Activated CD4-positive, alpha-beta memory T cell treated with anti-CD3 and anti-CD28 coated beads for 36 hours (primary cell): ENCODE data around the gene SAMD14. TPM values are rescaled to one million over a fixed set of nuclear protein-coding genes. Genes with fewer than 3 reads are reported as not detected.

Experiments used
- CTCF ChIA-PET: fragments of 350-600 bp; sonication (Branson Sonifier 250); formaldehyde crosslinking; loops from one replicate; lab custom pipeline; 2021; ENCODE audit warnings: antibody characterized with exemption, inconsistent platforms; lab: Charles Lee
- POLR2A ChIA-PET: fragments of 350-600 bp; sonication (Branson Sonifier 250); formaldehyde crosslinking; loops from one replicate; lab custom pipeline; 2021; ENCODE audit warnings: antibody characterized with exemption; lab: Charles Lee
- DNase-seq: peaks from one replicate; pipeline ENCODE4 v3.0.0-alpha.2; 2020
- H3K27ac Mint-ChIP-seq: one replicate; pipeline ENCODE4 v1.8.0; 2021; ENCODE audit warnings: mixed read lengths
- H3K27me3 Mint-ChIP-seq: one replicate; pipeline ENCODE4 v1.8.0; 2021; ENCODE audit warnings: mixed read lengths
- H3K36me3 Mint-ChIP-seq: one replicate; pipeline ENCODE4 v1.8.0; 2021; ENCODE audit warnings: mixed read lengths
- H3K4me1 Mint-ChIP-seq: one replicate; pipeline ENCODE4 v1.8.0; 2021; ENCODE audit warnings: low read depth, mixed read lengths
- H3K4me3 Mint-ChIP-seq: one replicate; pipeline ENCODE4 v1.8.0; 2021; ENCODE audit warnings: mild to moderate bottlenecking, mixed read lengths
- H3K9me3 Mint-ChIP-seq: one replicate; pipeline ENCODE4 v1.8.0; 2021; ENCODE audit warnings: mixed read lengths
- intact Hi-C: fragments of 100-400 bp; cut with micrococcal nuclease; formaldehyde crosslinking; loops from one replicate; pipeline ENCODE4 v1.15.1; 2023
- total RNA-seq, 2 experiments: library from RNA; stranded (reverse); gene quantifications; one replicate each; pipeline ENCODE4 v1.2.3, GENCODE V29; 2021

SAMD14 gene
- total RNA-seq, 2 experiments from 2014 or later: 3.4 to 3.7 TPM

- H3K9me3 Mint-ChIP-seq: no peaks in the 10 kb centered on the region
- DNase-seq: peak; percentile 56
- CTCF ChIA-PET: interaction anchor here (0.6 to 2.6 kb wide), 7 partner anchors 12 to 52 kb away, joined by 3 to 17 read pairs (median 4); no protein-coding TSS in a partner anchor
- peaks cover 54% of the 10 kb centered on the region for H3K36me3 Mint-ChIP-seq
- intact Hi-C loops: loop anchor here (2.0 to 5.0 kb wide), 2 partner anchors 14 to 89 kb away; partner anchors contain the start of gene ITGA3
- peak overlapping the region; percentile 91 for H3K4me3 Mint-ChIP-seq
- H3K27ac Mint-ChIP-seq: peak overlapping the region; percentile 95
- POLR2A ChIA-PET: interaction anchor here (0.6 kb wide), 1 partner anchor 10 kb away, joined by 3 read pairs; no protein-coding TSS in a partner anchor
- H3K27me3 Mint-ChIP-seq: no peaks in the 10 kb centered on the region
- peaks cover 60% of the 10 kb centered on the region for H3K4me1 Mint-ChIP-seq
Observed at GRCh38 chr17:50146230-50146926, 16.4 kb upstream of the SAMD14 start.

GRCh38 chr17:50145532-50146229 is 15.7 kb upstream of the SAMD14 start:
- peaks cover 60% of the 10 kb centered on the region for H3K36me3 Mint-ChIP-seq
- no peaks in the 10 kb centered on the region for H3K27me3 Mint-ChIP-seq
- POLR2A ChIA-PET: interaction anchor here (0.6 kb wide), 1 partner anchor 9 kb away, joined by 3 read pairs; no protein-coding TSS in a partner anchor
- CTCF ChIA-PET: interaction anchor here (0.6 to 2.6 kb wide), 8 partner anchors 12 to 51 kb away, joined by 3 to 17 read pairs (median 4); no protein-coding TSS in a partner anchor
- no peak for DNase-seq
- intact Hi-C loops: loop anchor here (2.0 to 5.0 kb wide), 2 partner anchors 15 to 88 kb away; partner anchors contain the start of gene ITGA3
- peak overlapping the region; percentile 45 for H3K4me3 Mint-ChIP-seq
- H3K27ac Mint-ChIP-seq: peak overlapping the region; percentile 95
- peaks cover 67% of the 10 kb centered on the region for H3K4me1 Mint-ChIP-seq
- no peaks in the 10 kb centered on the region for H3K9me3 Mint-ChIP-seq

GRCh38 chr17:50144845-50145531 is 15.0 kb upstream of the SAMD14 start:
- DNase-seq: peak; percentile 66
- POLR2A ChIA-PET: no interaction called here
- Mint-ChIP-seq H3K36me3 (peaks cover 64% of the 10 kb centered on the region), H3K9me3 (no peaks in the 10 kb centered on the region), H3K4me1 (peaks cover 74% of the 10 kb centered on the region), H3K27ac (peak overlapping the region; percentile 95), H3K4me3 (peak overlapping the region; percentile 33), H3K27me3 (no peaks in the 10 kb centered on the region)
- CTCF ChIA-PET: interaction anchor here (1.1 to 2.6 kb wide), 4 partner anchors 16 to 51 kb away, joined by 3 to 17 read pairs (median 7); no protein-coding TSS in a partner anchor
- intact Hi-C loops: loop anchor here (5.0 kb wide), 1 partner anchor 88 kb away; the partner anchor contains the start of gene ITGA3

GRCh38 chr17:50144355-50144754 is 14.4 kb upstream of the SAMD14 start:
- H3K27me3 Mint-ChIP-seq: no peaks in the 10 kb centered on the region
- H3K4me1 Mint-ChIP-seq: peaks cover 80% of the 10 kb centered on the region
- POLR2A ChIA-PET: no interaction called here
- H3K36me3 Mint-ChIP-seq: peaks cover 70% of the 10 kb centered on the region
- DNase-seq: no peak
- peak overlapping the region; percentile 69 for H3K27ac Mint-ChIP-seq
- intact Hi-C loops: no loop called here
- H3K9me3 Mint-ChIP-seq: no peaks in the 10 kb centered on the region
- no peak overlapping the region for H3K4me3 Mint-ChIP-seq
- CTCF ChIA-PET: interaction anchor here (1.1 to 2.6 kb wide), 3 partner anchors 17 to 29 kb away, joined by 3 to 17 read pairs (median 8); no protein-coding TSS in a partner anchor

GRCh38 chr17:50143461-50144176 is 13.7 kb upstream of the SAMD14 start:
- peaks cover 77% of the 10 kb centered on the region for H3K36me3 Mint-ChIP-seq
- intact Hi-C loops: no loop called here
- H3K27me3 Mint-ChIP-seq: no peaks in the 10 kb centered on the region
- DNase-seq: no peak
- ChIA-PET CTCF (interaction anchor here (0.6 to 1.7 kb wide), 3 partner anchors 13 to 26 kb away, joined by 3 to 5 read pairs (median 4); partner anchors contain the start of gene SAMD14), POLR2A (no interaction called here)
- peaks cover 80% of the 10 kb centered on the region for H3K4me1 Mint-ChIP-seq
- H3K27ac Mint-ChIP-seq: peak overlapping the region; percentile 69
- no peak overlapping the region for H3K4me3 Mint-ChIP-seq
- no peaks in the 10 kb centered on the region for H3K9me3 Mint-ChIP-seq

- peak; percentile 37 for DNase-seq
- H3K27ac Mint-ChIP-seq: peak overlapping the region; percentile 77
- POLR2A ChIA-PET: interaction anchor here (1.2 kb wide), 1 partner anchor 205 kb away, joined by 3 read pairs; no protein-coding TSS in a partner anchor
- H3K36me3 Mint-ChIP-seq: peaks cover 79% of the 10 kb centered on the region
- H3K4me3 Mint-ChIP-seq: peak overlapping the region; percentile 10
- no peaks in the 10 kb centered on the region for H3K9me3 Mint-ChIP-seq
- H3K27me3 Mint-ChIP-seq: no peaks in the 10 kb centered on the region
- intact Hi-C loops: no loop called here
- CTCF ChIA-PET: interaction anchor here (1.2 to 3.9 kb wide), 6 partner anchors 19 to 59 kb away, joined by 3 to 48 read pairs (median 10); no protein-coding TSS in a partner anchor
- peaks cover 71% of the 10 kb centered on the region for H3K4me1 Mint-ChIP-seq
Observed at GRCh38 chr17:50141745-50142110, 11.8 kb upstream of the SAMD14 start.

- POLR2A ChIA-PET: interaction anchor here (1.0 to 1.2 kb wide), 3 partner anchors 9 to 205 kb away, joined by 3 read pairs; no protein-coding TSS in a partner anchor
- no peaks in the 10 kb centered on the region for H3K27me3 Mint-ChIP-seq
- H3K4me3 Mint-ChIP-seq: peak overlapping the region; percentile 24
- intact Hi-C loops: no loop called here
- H3K36me3 Mint-ChIP-seq: peaks cover 81% of the 10 kb centered on the region
- peaks cover 68% of the 10 kb centered on the region for H3K4me1 Mint-ChIP-seq
- no peaks in the 10 kb centered on the region for H3K9me3 Mint-ChIP-seq
- DNase-seq: no peak
- CTCF ChIA-PET: interaction anchor here (1.0 to 3.9 kb wide), 13 partner anchors 7 to 156 kb away, joined by 3 to 48 read pairs (median 14); partner anchors contain the start of genes PPP1R9B and SAMD14
- H3K27ac Mint-ChIP-seq: peak overlapping the region; percentile 77
Observed at GRCh38 chr17:50141026-50141744, 11.2 kb upstream of the SAMD14 start.

- DNase-seq: peak; percentile 89
- Mint-ChIP-seq H3K9me3 (no peaks in the 10 kb centered on the region), H3K4me1 (peaks cover 58% of the 10 kb centered on the region), H3K4me3 (peak overlapping the region; percentile 55), H3K27ac (peak overlapping the region; percentile 77), H3K36me3 (peaks cover 81% of the 10 kb centered on the region), H3K27me3 (no peaks in the 10 kb centered on the region)
- CTCF ChIA-PET: interaction anchor here (0.6 to 3.9 kb wide), 14 partner anchors 8 to 157 kb away, joined by 3 to 48 read pairs (median 13); partner anchors contain the start of genes PPP1R9B and SAMD14
- intact Hi-C loops: loop anchor here (1.0 kb wide), 2 partner anchors 11 to 21 kb away; no protein-coding TSS in a partner anchor
- POLR2A ChIA-PET: interaction anchor here (1.0 to 1.2 kb wide), 4 partner anchors 8 to 206 kb away, joined by 3 to 9 read pairs (median 3); partner anchors contain the start of gene PPP1R9B
Observed at GRCh38 chr17:50139950-50140885, 10.3 kb upstream of the SAMD14 start.

GRCh38 chr17:50139185-50139783 is 9.3 kb upstream of the SAMD14 start:
- peaks cover 76% of the 10 kb centered on the region for H3K36me3 Mint-ChIP-seq
- intact Hi-C loops: no loop called here
- CTCF ChIA-PET: interaction anchor here (0.8 to 3.9 kb wide), 18 partner anchors 9 to 158 kb away, joined by 3 to 48 read pairs (median 12); partner anchors contain the start of genes PPP1R9B, SAMD14 and SGCA
- H3K27me3 Mint-ChIP-seq: no peaks in the 10 kb centered on the region
- POLR2A ChIA-PET: interaction anchor here (0.8 to 1.2 kb wide), 2 partner anchors 11 to 45 kb away, joined by 4 to 9 read pairs; partner anchors contain the start of gene PPP1R9B
- H3K4me1 Mint-ChIP-seq: peaks cover 49% of the 10 kb centered on the region
- DNase-seq: no peak
- H3K27ac Mint-ChIP-seq: no peak overlapping the region
- no peak overlapping the region for H3K4me3 Mint-ChIP-seq
- no peaks in the 10 kb centered on the region for H3K9me3 Mint-ChIP-seq
